ENCODE data around the gene PUM1.
"Not testable (repeated sequence)": the region's sequence is repeated elsewhere in the genome, so short reads cannot be mapped to it uniquely, and the experiment has no call there.

PUM1 gene

GRCh38 chr1:30953685-30954084, 111.8 kb downstream of the PUM1 start:
- no peak overlapping the region for H3K4me3 ChIP-seq (ENCODE audit: low read depth, low read length)
- no peak for TF ChIP-seq CTCF (IDR thresholded peaks at IDR 0.05; ENCODE audit: borderline replicate concordance, insufficient read depth, low read depth, low read length)

GRCh38 chr1:30952098-30952497, 113.4 kb downstream of the PUM1 start:
- H3K4me3 ChIP-seq (ENCODE audit: low read depth, low read length): no peak overlapping the region
- no peak for TF ChIP-seq CTCF (IDR thresholded peaks at IDR 0.05; ENCODE audit: borderline replicate concordance, insufficient read depth, low read depth, low read length)

GRCh38 chr1:30950700-30951099, 114.8 kb downstream of the PUM1 start:
- no peak for TF ChIP-seq CTCF (IDR thresholded peaks at IDR 0.05; ENCODE audit: borderline replicate concordance, insufficient read depth, low read depth, low read length)
- no peak overlapping the region for H3K4me3 ChIP-seq (ENCODE audit: low read depth, low read length)

- TF ChIP-seq CTCF (IDR thresholded peaks at IDR 0.05; ENCODE audit: borderline replicate concordance, insufficient read depth, low read depth, low read length): no peak
- no peak overlapping the region for H3K4me3 ChIP-seq (ENCODE audit: low read depth, low read length)
Measured at GRCh38 chr1:30950053-30950452, 115.5 kb downstream of the PUM1 start.

GRCh38 chr1:30949487-30949838, 116.1 kb downstream of the PUM1 start:
- H3K4me3 ChIP-seq (ENCODE audit: low read depth, low read length): not testable (repeated sequence)

GRCh38 chr1:30948813-30949486, 116.6 kb downstream of the PUM1 start:
- H3K4me3 ChIP-seq (ENCODE audit: low read depth, low read length): not testable (repeated sequence)

GRCh38 chr1:30948278-30948677, 117.2 kb downstream of the PUM1 start:
- no peak overlapping the region for H3K4me3 ChIP-seq (ENCODE audit: low read depth, low read length)
- TF ChIP-seq CTCF (IDR thresholded peaks at IDR 0.05; ENCODE audit: borderline replicate concordance, insufficient read depth, low read depth, low read length): no peak

- H3K4me3 ChIP-seq (ENCODE audit: low read depth, low read length): no peak overlapping the region
- TF ChIP-seq CTCF (IDR thresholded peaks at IDR 0.05; ENCODE audit: borderline replicate concordance, insufficient read depth, low read depth, low read length): no peak
Measured at GRCh38 chr1:30947212-30947611, 118.3 kb downstream of the PUM1 start.

All from GM12875 (cell line).